GM12878 (cell line): ENCODE data around the gene PIPOX. TPM values are rescaled to one million over a fixed set of nuclear protein-coding genes. Genes with fewer than 3 reads are reported as not detected.

Experiments
- ATAC-seq: fragments of 200-7000 bp; cut with Tn5 transposase; 3 replicates; pipeline ENCODE4 v1.9.1; 2020; ENCODE audit warnings: mild to moderate bottlenecking, moderate library complexity
- BruUV-seq: library from RNA; stranded (reverse); fragments of 400-500 nt; replicated peaks from 2 replicates; lab custom pipeline; 2021; lab: Mats Ljungman, UMichigan
- CTCF ChIA-PET: fragments of 300-600 bp; sonication (Branson Sonifier 250); formaldehyde crosslinking; extraction: SDS; loops from one replicate; lab custom pipeline; 2021; ENCODE audit warnings: inconsistent platforms; lab: Yijun Ruan, JAX
- POLR2A ChIA-PET: fragments of 350-600 bp; formaldehyde crosslinking; extraction: SDS; loops from one replicate; lab custom pipeline; 2021; ENCODE audit warnings: inconsistent platforms; lab: Charles Lee
- RAD21 ChIA-PET: fragments of 300-600 bp; sonication (Branson Sonifier 250); formaldehyde crosslinking; loops from one replicate; lab custom pipeline; 2023; ENCODE audit warnings: antibody characterized with exemption; ENCODE audit not compliant: unreplicated experiment; lab: Charles Lee
- SMC1A ChIA-PET: fragments of 300-600 bp; sonication (Branson Sonifier 250); formaldehyde crosslinking; loops from one replicate; lab custom pipeline; 2023; ENCODE audit not compliant: unreplicated experiment, uncharacterized antibody; lab: Charles Lee
- DNase-seq: peaks from one replicate; pipeline ENCODE4 v3.0.0-alpha.2; 2011; ENCODE audit warnings: low read depth, low spot score
- FAIRE-seq: peaks from 3 replicates; lab custom pipeline; 2011; peaks lifted over from hg19 to GRCh38; lab: Jason Lieb, UNC
- H2AFZ ChIP-seq: 2 replicates; pipeline ENCODE4 v1.6.0; 2011; ENCODE audit warnings: low read depth, low read length, control low read depth; ENCODE audit not compliant: control insufficient read depth
- H3K27ac ChIP-seq: 2 replicates; pipeline ENCODE4 v1.5.1; 2011; ENCODE audit warnings: control low read depth; ENCODE audit not compliant: control insufficient read depth, insufficient read depth
- H3K27me3 ChIP-seq, 2 experiments: replicated peaks in 1 of 2; 2 replicates each; pipeline versions ENCODE4 v1.6.0 to v1.6.1; 2011; ENCODE audit warnings: low read length in 1 of 2; ENCODE audit not compliant: control insufficient read depth in 2 of 2, insufficient read depth in 2 of 2
- H3K36me3 ChIP-seq, 2 experiments: 2 replicates each; pipeline ENCODE4 v1.5.1; 2011; ENCODE audit warnings: low read length in 1 of 2; ENCODE audit not compliant: control insufficient read depth in 2 of 2, insufficient read depth in 2 of 2
- H3K4me1 ChIP-seq: 2 replicates; pipeline ENCODE4 v1.6.1; 2011; ENCODE audit warnings: mild to moderate bottlenecking, low read length, moderate library complexity, mixed read lengths; ENCODE audit not compliant: control insufficient read depth, insufficient read depth
- H3K4me2 ChIP-seq: 2 replicates; pipeline ENCODE4 v1.6.0; 2011; ENCODE audit warnings: control low read depth; ENCODE audit not compliant: control insufficient read depth, insufficient read depth
- H3K4me3 ChIP-seq: fragments of 200-600 bp; sonication (generic); 2 replicates; pipeline ENCODE4 v1.5.1; 2016
- H3K79me2 ChIP-seq: 2 replicates; pipeline ENCODE4 v1.6.0; 2011; ENCODE audit warnings: low read length; ENCODE audit not compliant: control insufficient read depth, insufficient read depth
- H3K9ac ChIP-seq: 2 replicates; pipeline ENCODE4 v1.8.0; 2011; ENCODE audit warnings: low read length, control low read depth, mixed read lengths; ENCODE audit not compliant: control insufficient read depth, insufficient read depth
- H3K9me3 ChIP-seq: replicated peaks from 3 replicates; pipeline ENCODE4 v1.5.1; 2011; ENCODE audit warnings: mild to moderate bottlenecking, low read length; ENCODE audit not compliant: control insufficient read depth, insufficient read depth
- H4K20me1 ChIP-seq: 2 replicates; pipeline ENCODE4 v1.6.0; 2011; ENCODE audit not compliant: control insufficient read depth, insufficient read depth
- BCL11A ChIP-seq: IDR thresholded peaks from 2 replicates; pipeline ENCODE4 v1.6.1; 2011; ENCODE audit warnings: low read depth, low read length
- BRCA1 ChIP-seq: IDR thresholded peaks from 2 replicates; pipeline ENCODE4 v1.6.1; 2011; ENCODE audit warnings: low read depth, low read length, improper control_type of control experiment
- CREM ChIP-seq: IDR thresholded peaks from 2 replicates; pipeline ENCODE4 v1.6.1; 2014; ENCODE audit warnings: antibody characterized with exemption, low read depth
- NR2C2 ChIP-seq: IDR thresholded peaks from 2 replicates; pipeline ENCODE4 v1.6.1; 2011; ENCODE audit warnings: borderline replicate concordance, low read depth; ENCODE audit not compliant: control insufficient read depth, insufficient read length
- NR2F1 ChIP-seq: fragments of 450-650 bp; conservative IDR thresholded peaks from 2 replicates; pipeline ENCODE4 v1.6.1; 2017; ENCODE audit warnings: mild to moderate bottlenecking
- POLR2A ChIP-seq: IDR thresholded peaks from 2 replicates; pipeline ENCODE4 v1.6.1; 2011; ENCODE audit warnings: low read depth, mild to moderate bottlenecking, low read length
- RAD51 ChIP-seq: fragments of 450-650 bp; IDR thresholded peaks from 2 replicates; pipeline ENCODE4 v1.6.1; 2016; ENCODE audit warnings: moderate library complexity, mild to moderate bottlenecking, inconsistent platforms
- RBBP5 ChIP-seq: fragments of 200-600 bp; sonication (generic); conservative IDR thresholded peaks from 2 replicates; pipeline ENCODE4 v1.6.1; 2016
- SP1 ChIP-seq: IDR thresholded peaks from one replicate; pipeline ENCODE4 v1.6.1; 2011; ENCODE audit warnings: low read depth, low read length
- SREBF1 ChIP-seq: IDR thresholded peaks from 2 replicates; pipeline ENCODE4 v1.6.1; 2012; ENCODE audit warnings: mild to moderate bottlenecking, low read length
- STAT1 ChIP-seq: fragments of 450-650 bp; conservative IDR thresholded peaks from 2 replicates; pipeline ENCODE4 v1.6.1; 2014; ENCODE audit warnings: antibody characterized with exemption, mild to moderate bottlenecking
- SUPT20H ChIP-seq: IDR thresholded peaks from 2 replicates; pipeline ENCODE4 v1.6.1; 2011; ENCODE audit warnings: low read depth, mild to moderate bottlenecking, low read length, moderate library complexity, borderline replicate concordance; ENCODE audit not compliant: control insufficient read depth
- ZNF384 ChIP-seq: IDR thresholded peaks from 2 replicates; pipeline ENCODE4 v1.6.1; 2012; ENCODE audit warnings: low read depth, mild to moderate bottlenecking, low read length, improper control_type of control experiment, borderline replicate concordance
- WGBS: methylation state at CpG from one replicate; pipeline ENCODE4 v1.1.6; 2016; ENCODE audit warnings: low lambda C conversion rate; ENCODE audit not compliant: insufficient replicate concordance, insufficient coverage; ENCODE audit errors: missing lambda C conversion rate; 5-methylcytosine and 5-hydroxymethylcytosine counted together
- in situ Hi-C: fragments of 300-500 bp; cut with MboI; formaldehyde crosslinking; loops from 9 replicates; pipeline ENCODE4 v1.14.3; 2018; ENCODE audit warnings: mixed read lengths
- intact Hi-C: fragments of 100-400 bp; cut with micrococcal nuclease; formaldehyde crosslinking; loops from one replicate; pipeline ENCODE4 v1.14.2; 2022; ENCODE audit not compliant: unreplicated experiment
- polyA plus RNA-seq, 11 experiments: library from polyadenylated mRNA; depleted of rRNA in 4 of 11; unstranded in 6 of 11; stranded (reverse) in 5 of 11; fragments of >200 nt; fragmentation: Nextera tagmentation in 4 of 11; fragmentation: Illumina TruSeq in 1 of 11; extraction: Ambion mirVana in 4 of 11; extraction: Trizol in 1 of 11; gene quantifications; 1 replicate in 1 of 11; 2 replicates in 10 of 11; pipeline versions ENCODE4 v1.2.1 to v1.2.3, GENCODE V29; 2011 to 2016; ENCODE audit warnings: inconsistent platforms in 2 of 11, missing spikeins in 2 of 11, low read depth in 1 of 11
- total RNA-seq, 4 experiments: library from RNA; depleted of rRNA in 3 of 4; stranded (reverse); fragments of >200 nt in 3 of 4; fragmentation: Illumina TruSeq in 1 of 4; extraction: Trizol in 1 of 4; gene quantifications; 2 replicates each; pipeline versions ENCODE4 v1.2.1 to v1.2.3, GENCODE V29; 2013 to 2021
- TF ChIP-seq, protein P1 (sequence below): fragments of 450-650 bp; IDR thresholded peaks from 2 replicates; pipeline ENCODE4 v1.6.1; 2016; ENCODE audit warnings: mild to moderate bottlenecking

Gene PIPOX
- total and polyA plus RNA-seq, 10 of the 15 experiments (the other 5 are each of a cell fraction or from before 2014, with no cell fraction given), result 0.22 to 1.4 (median 0.56) TPM; not detected in 1

DNA sequence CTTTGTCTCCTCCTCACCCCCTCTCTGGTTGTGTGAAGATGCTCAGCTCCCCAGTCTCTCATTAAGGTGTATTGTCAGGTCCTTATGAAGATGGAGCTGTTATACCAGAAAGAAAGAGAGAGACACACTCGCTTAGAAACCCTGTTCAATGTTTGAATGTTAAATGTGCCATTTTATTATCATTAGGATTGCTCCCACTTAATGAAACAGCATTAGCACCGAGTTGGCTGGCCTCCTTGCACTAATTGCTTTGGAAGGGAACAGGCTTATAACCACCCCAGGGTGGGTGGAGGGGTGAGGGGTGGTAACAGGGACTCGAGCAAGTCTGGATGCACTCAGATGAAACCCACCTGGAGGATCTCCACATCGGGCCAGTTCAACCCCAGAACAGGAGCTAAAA, 14.4 kb downstream of the PIPOX start:
- 31% methylated on average over 4 of the region's 4 CpGs for WGBS
- Histone ChIP-seq H3K4me3 (no peak overlapping the region), H3K9ac (no peak overlapping the region), H3K9me3 (no peaks in the 10 kb centered on the region), H3K36me3 (no peaks in the 10 kb centered on the region), H3K27me3 (no peaks in the 10 kb centered on the region; a peak in 1 of 4 replicates), H2AFZ (no peak overlapping the region), H3K4me2 (no peak overlapping the region), H3K27ac (no peak overlapping the region), H4K20me1 (no peaks in the 10 kb centered on the region), H3K79me2 (no peaks in the 10 kb centered on the region)
- ChIA-PET CTCF (no interaction called here), POLR2A (no interaction called here), SMC1A (interaction anchor here (1.1 kb wide), 1 partner anchor 85 kb away, joined by 3 read pairs; no protein-coding TSS in a partner anchor)
- no peak for ATAC-seq
- no peak for FAIRE-seq
- in situ Hi-C loops, result no loop called here
- BruUV-seq, result no TSS peak
- TF ChIP-seq BCL11A (no peak), BRCA1 (no peak), STAT1 (no peak), NR2F1 (no peak), SUPT20H (no peak), CREM (no peak), SP1 (no peak), SREBF1 (no peak)
- TF ChIP-seq, all 136 proteins: peak for 0
- no peaks in the 10 kb centered on the region for H3K4me1 ChIP-seq
- RAD21 ChIA-PET, result interaction anchor here (0.7 kb wide), 1 partner anchor 300 kb away, joined by 3 read pairs; no protein-coding TSS in a partner anchor
- no peak for DNase-seq
- intact Hi-C loops, result loop anchor here (10.0 kb wide), 1 partner anchor 83 kb away; no protein-coding TSS in a partner anchor

DNA sequence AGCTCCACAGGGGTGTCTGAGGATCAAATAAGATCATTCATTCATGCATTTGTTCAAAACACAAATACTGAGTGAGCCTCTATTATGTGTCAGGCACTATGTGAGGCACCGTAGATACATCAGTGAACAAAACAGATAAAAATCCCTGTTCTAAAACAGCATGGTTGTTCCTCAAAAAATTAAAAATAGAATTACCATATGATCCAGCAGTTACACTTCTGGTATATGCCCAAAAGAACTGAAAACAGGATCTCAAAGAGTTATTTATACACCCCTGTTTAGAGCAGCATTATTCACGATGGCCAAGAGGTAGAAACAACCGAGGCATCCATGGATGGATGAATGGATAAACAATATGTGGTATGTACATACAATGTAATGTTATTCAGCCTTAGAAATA, 15.4 kb downstream of the PIPOX start:
- CTCF ChIA-PET, result interaction anchor here (0.6 kb wide), 1 partner anchor 921 kb away, joined by 3 read pairs; no protein-coding TSS in a partner anchor
- SMC1A ChIA-PET, result no interaction called here
- H2AFZ ChIP-seq, result no peak overlapping the region
- no peaks in the 10 kb centered on the region for H3K36me3 ChIP-seq
- no peak overlapping the region for H3K4me2 ChIP-seq
- in situ Hi-C loops, result no loop called here
- intact Hi-C loops, result loop anchor here (10.0 kb wide), 1 partner anchor 84 kb away; no protein-coding TSS in a partner anchor
- H3K4me3 ChIP-seq, result no peak overlapping the region
- H3K27ac ChIP-seq, result no peak overlapping the region
- 44% methylated on average over 3 of the region's 3 CpGs for WGBS
- no peaks in the 10 kb centered on the region; a peak in 1 of 4 replicates for H3K27me3 ChIP-seq
- no peaks in the 10 kb centered on the region for H3K9me3 ChIP-seq
- H4K20me1 ChIP-seq, result no peaks in the 10 kb centered on the region
- POLR2A ChIA-PET, result interaction anchor here (0.8 kb wide), 1 partner anchor 10 kb away, joined by 4 read pairs; no protein-coding TSS in a partner anchor
- H3K4me1 ChIP-seq, result no peaks in the 10 kb centered on the region
- FAIRE-seq, result no peak
- DNase-seq, result no peak
- no peak overlapping the region for H3K9ac ChIP-seq
- TF ChIP-seq POLR2A (no peak), RBBP5 (no peak), BRCA1 (no peak), ZNF384 (no peak), SUPT20H (no peak), NR2C2 (no peak), RAD51 (no peak)
- TF ChIP-seq, protein P1, sequence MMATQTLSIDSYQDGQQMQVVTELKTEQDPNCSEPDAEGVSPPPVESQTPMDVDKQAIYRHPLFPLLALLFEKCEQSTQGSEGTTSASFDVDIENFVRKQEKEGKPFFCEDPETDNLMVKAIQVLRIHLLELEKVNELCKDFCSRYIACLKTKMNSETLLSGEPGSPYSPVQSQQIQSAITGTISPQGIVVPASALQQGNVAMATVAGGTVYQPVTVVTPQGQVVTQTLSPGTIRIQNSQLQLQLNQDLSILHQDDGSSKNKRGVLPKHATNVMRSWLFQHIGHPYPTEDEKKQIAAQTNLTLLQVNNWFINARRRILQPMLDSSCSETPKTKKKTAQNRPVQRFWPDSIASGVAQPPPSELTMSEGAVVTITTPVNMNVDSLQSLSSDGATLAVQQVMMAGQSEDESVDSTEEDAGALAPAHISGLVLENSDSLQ, result no peak
- RAD21 ChIA-PET, result no interaction called here
- no peaks in the 10 kb centered on the region for H3K79me2 ChIP-seq
- BruUV-seq, result no TSS peak
- no peak for ATAC-seq
